IMR-90 (cell line): ENCODE data around the gene NET1. TPM values are rescaled to one million over a fixed set of nuclear protein-coding genes. Genes with fewer than 3 reads are reported as not detected.

Experiments
- ATAC-seq: fragments of 200-7000 bp; cut with Tn5 transposase; 2 replicates; pipeline ENCODE4 v1.9.1; 2020; ENCODE audit warnings: low read depth, mild to moderate bottlenecking, moderate library complexity
- BruUV-seq: library from RNA; stranded (reverse); fragments of 400-500 nt; replicated peaks from 2 replicates; lab custom pipeline; 2021; lab: Mats Ljungman, UMichigan
- CTCF ChIA-PET: fragments of 300-600 bp; formaldehyde crosslinking; extraction: SDS; loops from one replicate; lab custom pipeline; 2021; ENCODE audit warnings: antibody characterized with exemption; lab: Yijun Ruan, JAX
- POLR2A ChIA-PET: fragments of 300-600 bp; sonication (Branson Sonifier 250); formaldehyde crosslinking; loops from one replicate; lab custom pipeline; 2022; ENCODE audit warnings: antibody characterized with exemption; ENCODE audit not compliant: unreplicated experiment; lab: Charles Lee
- DNase-seq: peaks from one replicate; pipeline ENCODE4 v3.0.0; 2013
- H2AFZ ChIP-seq: replicated peaks from 2 replicates; pipeline ENCODE3; 2013; ENCODE audit warnings: low read length, mild to moderate bottlenecking; ENCODE audit not compliant: poor library complexity
- H2AK5ac ChIP-seq: 2 replicates; pipeline ENCODE4 v1.6.1; 2013; ENCODE audit warnings: low read depth, low read length, inconsistent platforms
- H2AK9ac ChIP-seq: replicated peaks from 2 replicates; pipeline ENCODE3; 2013; ENCODE audit warnings: mild to moderate bottlenecking, low read depth, low read length, moderate library complexity; ENCODE audit not compliant: poor library complexity
- H2BK120ac ChIP-seq: 2 replicates; pipeline ENCODE4 v1.6.1; 2013; ENCODE audit warnings: low read depth, low read length, inconsistent platforms
- H2BK15ac ChIP-seq: 3 replicates; pipeline ENCODE4 v1.6.1; 2013; ENCODE audit warnings: low read depth, low read length, inconsistent platforms
- H2BK20ac ChIP-seq: 2 replicates; pipeline ENCODE4 v1.6.1; 2013; ENCODE audit warnings: low read depth, mild to moderate bottlenecking, inconsistent platforms, low read length, moderate library complexity
- H2BK5ac ChIP-seq: 2 replicates; pipeline ENCODE4 v1.6.1; 2013; ENCODE audit warnings: mild to moderate bottlenecking, low read depth, low read length, inconsistent platforms; ENCODE audit not compliant: poor library complexity, severe bottlenecking
- H3K14ac ChIP-seq: replicated peaks from 2 replicates; pipeline ENCODE4 v1.6.1; 2013; ENCODE audit warnings: low read depth, low read length, inconsistent platforms
- H3K18ac ChIP-seq: 2 replicates; pipeline ENCODE4 v1.6.1; 2013; ENCODE audit warnings: low read depth, low read length, control low read depth
- H3K23ac ChIP-seq: 2 replicates; pipeline ENCODE4 v1.6.1; 2013; ENCODE audit warnings: low read depth, low read length, inconsistent platforms
- H3K27ac ChIP-seq: 2 replicates; pipeline ENCODE4 v1.5.1; 2013; ENCODE audit warnings: mild to moderate bottlenecking, control low read depth, low read length; ENCODE audit not compliant: insufficient read depth
- H3K27me3 ChIP-seq: 2 replicates; pipeline ENCODE4 v1.6.1; 2013; ENCODE audit warnings: low read length; ENCODE audit not compliant: control insufficient read depth, insufficient read depth
- H3K36me3 ChIP-seq: 2 replicates; pipeline ENCODE4 v1.6.1; 2013; ENCODE audit warnings: low read length, mixed read lengths; ENCODE audit not compliant: control insufficient read depth, insufficient read depth
- H3K4ac ChIP-seq: 2 replicates; pipeline ENCODE4 v1.6.1; 2013; ENCODE audit warnings: low read depth, low read length, inconsistent platforms
- H3K4me1 ChIP-seq: 2 replicates; pipeline ENCODE4 v1.6.1; 2013; ENCODE audit warnings: low read length, mixed read lengths; ENCODE audit not compliant: control insufficient read depth, insufficient read depth
- H3K4me2 ChIP-seq: 2 replicates; pipeline ENCODE4 v1.6.1; 2013; ENCODE audit warnings: low read depth, mild to moderate bottlenecking, control low read depth, low read length, moderate library complexity
- H3K4me3 ChIP-seq: 2 replicates; pipeline ENCODE4 v1.5.1; 2013; ENCODE audit warnings: low read depth, mild to moderate bottlenecking, control low read depth, low read length, moderate library complexity; ENCODE audit not compliant: insufficient read depth
- H3K56ac ChIP-seq: 2 replicates; pipeline ENCODE4 v1.6.1; 2013; ENCODE audit warnings: low read length, inconsistent platforms; ENCODE audit not compliant: insufficient read depth; ENCODE audit errors: extremely low read depth
- H3K79me1 ChIP-seq, 2 experiments: 2 replicates each; pipeline ENCODE4 v1.6.1; 2013; ENCODE audit warnings: low read length in 2 of 2, inconsistent platforms in 1 of 2, low read depth in 1 of 2
- H3K9ac ChIP-seq: 2 replicates; pipeline ENCODE4 v1.6.1; 2013; ENCODE audit warnings: low read depth, low read length, control low read depth
- H3K9me1 ChIP-seq: 2 replicates; pipeline ENCODE4 v1.6.1; 2013; ENCODE audit warnings: low read length, inconsistent platforms; ENCODE audit not compliant: insufficient read depth
- H3K9me3 ChIP-seq: 2 replicates; pipeline ENCODE4 v1.6.1; 2013; ENCODE audit warnings: low read length; ENCODE audit not compliant: control insufficient read depth, insufficient read depth
- H4K20me1 ChIP-seq: 2 replicates; pipeline ENCODE4 v1.6.1; 2013; ENCODE audit warnings: low read length, inconsistent platforms; ENCODE audit not compliant: insufficient read depth
- H4K5ac ChIP-seq: 2 replicates; pipeline ENCODE4 v1.6.1; 2013; ENCODE audit warnings: mild to moderate bottlenecking, low read depth, low read length, control low read depth
- H4K8ac ChIP-seq, 2 experiments: 2 replicates each; pipeline ENCODE4 v1.6.1; 2013; ENCODE audit warnings: low read depth in 2 of 2, low read length in 2 of 2, control low read depth in 1 of 2, inconsistent platforms in 1 of 2
- H4K91ac ChIP-seq: 2 replicates; pipeline ENCODE4 v1.6.1; 2013; ENCODE audit warnings: low read depth, low read length, inconsistent platforms; ENCODE audit not compliant: insufficient read depth
- BHLHE40 ChIP-seq: fragments of 150-350 bp; IDR thresholded peaks from 2 replicates; pipeline ENCODE4 v1.6.1; 2016; ENCODE audit warnings: mild to moderate bottlenecking, low read depth, low read length
- MAZ ChIP-seq: IDR thresholded peaks from 2 replicates; pipeline ENCODE4 v1.6.1; 2012; ENCODE audit warnings: low read depth, mild to moderate bottlenecking, low read length, improper control_type of control experiment, moderate library complexity, borderline replicate concordance
- RCOR1 ChIP-seq: IDR thresholded peaks from 2 replicates; pipeline ENCODE4 v1.6.1; 2012; ENCODE audit warnings: mild to moderate bottlenecking, low read length, improper control_type of control experiment; ENCODE audit not compliant: insufficient replicate concordance
- RFX5 ChIP-seq: IDR thresholded peaks from 2 replicates; pipeline ENCODE4 v1.8.0; 2012; ENCODE audit warnings: low read depth, mild to moderate bottlenecking, low read length, moderate library complexity
- WGBS, 2 experiments: methylation state at CpG; one replicate each; pipeline versions ENCODE4 v1.1.5 to v1.1.7; 2013; ENCODE audit warnings: missing lambda C conversion rate in 2 of 2; ENCODE audit not compliant: insufficient read length in 1 of 2; ENCODE audit errors: extremely low coverage in 2 of 2; 5-methylcytosine and 5-hydroxymethylcytosine counted together
- dilution Hi-C: fragments of 300-500 bp; cut with HindIII; formaldehyde crosslinking; loops from one replicate; pipeline ENCODE4 v1.14.3; 2018; ENCODE audit warnings: low sequenced_read_pairs; ENCODE audit not compliant: unreplicated experiment
- in situ Hi-C: fragments of 300-500 bp; cut with MboI; formaldehyde crosslinking; loops from 3 replicates; pipeline ENCODE4 v1.14.3; 2019; ENCODE audit warnings: low sequenced_read_pairs, inconsistent platforms, mixed read lengths
- intact Hi-C: fragments of 100-400 bp; cut with micrococcal nuclease; formaldehyde crosslinking; loops from 2 replicates; pipeline ENCODE4 v1.10.0; 2022
- polyA plus RNA-seq, 3 experiments: library from polyadenylated mRNA; depleted of rRNA; stranded (reverse); fragments of >200 nt; gene quantifications; 2 replicates each; pipeline ENCODE4 v1.2.3, GENCODE V29; 2012; ENCODE audit warnings: low replicate concordance in 1 of 3
- total RNA-seq: library from RNA; depleted of rRNA; stranded (reverse); fragments of >200 nt; gene quantifications from 2 replicates; pipeline ENCODE4 v1.2.3, GENCODE V29; 2012

Gene NET1
- total and polyA plus RNA-seq, 2 of the 4 experiments (the other 2 are of a cell fraction): 20.0 to 54.7 TPM

DNA sequence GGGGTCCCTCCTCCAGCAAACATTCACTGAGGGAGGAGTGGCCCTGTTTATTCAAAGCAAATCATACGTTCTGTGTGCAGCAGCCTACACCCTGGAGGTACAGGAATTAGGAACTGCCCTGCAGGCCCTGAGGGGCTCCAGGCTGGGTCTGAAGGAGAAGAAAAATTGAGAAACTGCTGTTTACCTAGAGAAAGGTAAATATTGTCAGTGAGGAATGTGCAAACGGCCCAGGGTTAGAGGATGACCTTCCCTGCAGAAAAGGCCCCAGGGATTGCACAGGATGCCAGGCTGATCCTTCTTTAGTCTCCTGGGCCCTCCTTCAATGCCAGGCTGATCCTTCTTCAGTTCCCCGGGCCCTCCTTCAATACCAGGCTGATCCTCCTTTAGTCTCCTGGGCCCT, 81.3 kb downstream of the NET1 start:
- no peak overlapping the region for H3K18ac ChIP-seq
- no peaks in the 10 kb centered on the region for H3K79me1 ChIP-seq
- in situ Hi-C loops: no loop called here
- no peaks in the 10 kb centered on the region for H4K20me1 ChIP-seq
- H4K5ac ChIP-seq: no peak overlapping the region
- no peak overlapping the region for H3K4me3 ChIP-seq
- WGBS, 2 experiments: 20% methylated on average over 1 of the region's 3 CpGs; no CpG with 5 or more reads in 1 of the 2 experiments
- no peak overlapping the region for H2BK120ac ChIP-seq
- H3K27ac ChIP-seq: no peak overlapping the region
- no peak overlapping the region for H4K91ac ChIP-seq
- ATAC-seq: no peak; the same call in 1 of the 2 replicates
- H3K4ac ChIP-seq: no peak overlapping the region
- no peak overlapping the region for H4K8ac ChIP-seq
- no peak overlapping the region for H3K23ac ChIP-seq
- H3K9me3 ChIP-seq: peaks cover 4% of the 10 kb centered on the region
- no TSS peak for BruUV-seq
- no peak overlapping the region for H2AFZ ChIP-seq
- CTCF ChIA-PET: no interaction called here
- no peak overlapping the region for H2AK5ac ChIP-seq
- H2BK15ac ChIP-seq: no peak overlapping the region
- peaks cover 7% of the 10 kb centered on the region; the same call in 1 of the 2 replicates for H3K27me3 ChIP-seq
- H3K4me1 ChIP-seq: no peaks in the 10 kb centered on the region
- H3K9ac ChIP-seq: no peak overlapping the region
- no peak for TF ChIP-seq BHLHE40
- TF ChIP-seq MAZ: no peak
- no peak for TF ChIP-seq RCOR1
- TF ChIP-seq RFX5: no peak
- no peak overlapping the region for H2AK9ac ChIP-seq
- POLR2A ChIA-PET: interaction anchor here (0.6 kb wide), 1 partner anchor 11 kb away, joined by 3 read pairs; no protein-coding TSS in a partner anchor
- DNase-seq: no peak
- H3K36me3 ChIP-seq: no peaks in the 10 kb centered on the region
- H3K9me1 ChIP-seq: 0 out of 2 replicates have a peak, but pooled peaks cover 5% of the 10 kb centered on the region
- intact Hi-C loops: no loop called here
- no peak overlapping the region for H3K14ac ChIP-seq
- H3K56ac ChIP-seq: no peak overlapping the region
- dilution Hi-C loops: no loop called here
- H2BK5ac ChIP-seq: no peak overlapping the region
- no peak overlapping the region for H2BK20ac ChIP-seq
- H3K4me2 ChIP-seq: no peak overlapping the region
